Brain microvascular endothelial cell (primary cell): ENCODE data around the gene TSPAN11.
"Not testable (repeated sequence)": the region's sequence is repeated elsewhere in the genome, so short reads cannot be mapped to it uniquely, and the experiment has no call there.

ENCODE experiments used
- DNase-seq: peaks from one replicate; pipeline ENCODE4 v3.0.0-alpha.2; 2020
- H3K27ac ChIP-seq: fragments of 250-450 bp; sonication (Bioruptor Pico); 2 replicates; pipeline ENCODE4 v1.5.1; 2020; ENCODE audit warnings: mild to moderate bottlenecking, moderate library complexity
- H3K27me3 ChIP-seq: fragments of 250-450 bp; sonication (Bioruptor Pico); replicated peaks from 2 replicates; pipeline ENCODE4 v1.5.1; 2020; ENCODE audit warnings: mild to moderate bottlenecking
- H3K36me3 ChIP-seq: fragments of 250-450 bp; sonication (Bioruptor Pico); replicated peaks from 2 replicates; pipeline ENCODE4 v1.5.1; 2020; ENCODE audit warnings: mild to moderate bottlenecking
- H3K4me3 ChIP-seq: 2 replicates; pipeline ENCODE4 v1.5.1; 2011; ENCODE audit warnings: low read depth, mild to moderate bottlenecking, control low read depth, low read length, moderate library complexity
- in situ Hi-C: cut with HindIII; loops from 2 replicates; pipeline ENCODE4 v1.10.0; 2017; ENCODE audit warnings: low sequenced_read_pairs, low pct_ligation_motif_present
- TF ChIP-seq, protein P1 (sequence below): IDR thresholded peaks from 2 replicates; pipeline ENCODE4 v1.5.1; 2011; ENCODE audit warnings: low read depth, mild to moderate bottlenecking, moderate library complexity, low read length, control low read depth, inconsistent platforms; ENCODE audit errors: missing control alignments

The TSPAN11 gene

DNA sequence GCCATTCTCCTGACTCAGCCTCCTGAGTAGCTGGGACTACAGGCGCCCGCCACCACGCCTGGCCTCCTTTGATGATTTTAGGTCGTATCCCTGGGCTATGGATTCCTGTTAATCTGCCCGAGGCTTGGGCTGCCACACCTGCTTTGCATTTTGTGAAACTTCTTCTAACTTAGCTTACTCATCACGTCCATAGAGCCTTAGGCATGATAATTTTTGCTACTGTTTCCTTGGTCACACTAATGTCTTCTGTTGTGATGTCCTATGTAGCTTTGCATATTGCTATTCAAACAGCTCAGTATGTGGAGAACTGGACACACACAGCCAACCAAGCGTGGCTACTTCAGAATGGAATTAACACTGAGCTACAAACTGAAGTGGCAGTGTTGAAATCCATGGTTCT, 99.7 kb downstream of the TSPAN11 start:
- H3K27ac ChIP-seq, result no peak overlapping the region
- TF ChIP-seq, protein P1, sequence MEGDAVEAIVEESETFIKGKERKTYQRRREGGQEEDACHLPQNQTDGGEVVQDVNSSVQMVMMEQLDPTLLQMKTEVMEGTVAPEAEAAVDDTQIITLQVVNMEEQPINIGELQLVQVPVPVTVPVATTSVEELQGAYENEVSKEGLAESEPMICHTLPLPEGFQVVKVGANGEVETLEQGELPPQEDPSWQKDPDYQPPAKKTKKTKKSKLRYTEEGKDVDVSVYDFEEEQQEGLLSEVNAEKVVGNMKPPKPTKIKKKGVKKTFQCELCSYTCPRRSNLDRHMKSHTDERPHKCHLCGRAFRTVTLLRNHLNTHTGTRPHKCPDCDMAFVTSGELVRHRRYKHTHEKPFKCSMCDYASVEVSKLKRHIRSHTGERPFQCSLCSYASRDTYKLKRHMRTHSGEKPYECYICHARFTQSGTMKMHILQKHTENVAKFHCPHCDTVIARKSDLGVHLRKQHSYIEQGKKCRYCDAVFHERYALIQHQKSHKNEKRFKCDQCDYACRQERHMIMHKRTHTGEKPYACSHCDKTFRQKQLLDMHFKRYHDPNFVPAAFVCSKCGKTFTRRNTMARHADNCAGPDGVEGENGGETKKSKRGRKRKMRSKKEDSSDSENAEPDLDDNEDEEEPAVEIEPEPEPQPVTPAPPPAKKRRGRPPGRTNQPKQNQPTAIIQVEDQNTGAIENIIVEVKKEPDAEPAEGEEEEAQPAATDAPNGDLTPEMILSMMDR, result no peak
- in situ Hi-C loops, result no loop called here
- no peak for DNase-seq
- H3K36me3 ChIP-seq, result no peaks in the 10 kb centered on the region
- no peaks in the 10 kb centered on the region for H3K27me3 ChIP-seq
- H3K4me3 ChIP-seq, result no peak overlapping the region

DNA sequence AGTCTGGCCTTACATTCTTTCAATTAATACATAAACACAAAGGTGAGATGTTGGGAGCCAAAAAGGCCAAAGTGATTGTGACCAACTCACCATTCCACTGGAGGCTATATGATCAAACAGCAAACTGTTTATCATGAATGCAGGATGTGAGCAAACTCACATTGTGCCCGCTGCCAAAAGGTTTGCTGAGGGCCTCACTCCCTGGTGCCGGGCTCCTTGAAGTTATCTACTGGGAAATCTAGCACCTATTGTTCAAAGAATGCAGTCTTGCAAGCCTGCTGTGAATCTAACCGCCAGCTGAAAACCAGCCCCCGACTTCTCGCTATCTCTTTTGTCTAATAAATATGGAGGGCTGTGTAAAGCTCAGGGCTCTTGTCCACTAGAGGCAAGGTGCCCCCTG, 100.5 kb downstream of the TSPAN11 start:
- in situ Hi-C loops, DNase-seq: not testable (repeated sequence)

DNA sequence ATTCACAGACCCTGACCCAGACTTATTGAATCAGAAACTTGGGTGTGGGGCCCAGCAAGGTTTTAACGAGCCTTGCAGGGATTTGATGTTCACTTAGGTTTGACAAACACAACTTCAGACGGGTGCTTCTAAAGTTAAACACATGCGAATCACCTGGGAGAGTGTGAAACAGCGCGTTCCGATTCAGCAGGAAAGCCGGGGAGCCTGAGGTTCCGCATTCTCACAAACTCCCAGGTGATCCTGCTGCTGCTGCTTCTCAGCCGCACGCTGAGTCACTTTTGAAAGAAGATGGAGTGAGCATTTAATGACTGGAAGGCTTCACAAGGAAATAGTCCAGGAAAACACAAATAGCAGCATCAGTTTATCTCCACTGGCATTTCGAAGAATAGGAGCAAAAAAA, 102.9 kb downstream of the TSPAN11 start:
- Histone ChIP-seq H3K4me3 (no peak overlapping the region), H3K27ac (no peak overlapping the region), H3K36me3 (no peaks in the 10 kb centered on the region), H3K27me3 (no peaks in the 10 kb centered on the region)
- in situ Hi-C loops, result no loop called here
- TF ChIP-seq, protein P1, result no peak
- no peak for DNase-seq

More for the DNA sequence above, 100.5 kb downstream of the TSPAN11 start:
- H3K27me3 ChIP-seq, H3K4me3 ChIP-seq, H3K36me3 ChIP-seq, H3K27ac ChIP-seq: not testable (repeated sequence)

DNA sequence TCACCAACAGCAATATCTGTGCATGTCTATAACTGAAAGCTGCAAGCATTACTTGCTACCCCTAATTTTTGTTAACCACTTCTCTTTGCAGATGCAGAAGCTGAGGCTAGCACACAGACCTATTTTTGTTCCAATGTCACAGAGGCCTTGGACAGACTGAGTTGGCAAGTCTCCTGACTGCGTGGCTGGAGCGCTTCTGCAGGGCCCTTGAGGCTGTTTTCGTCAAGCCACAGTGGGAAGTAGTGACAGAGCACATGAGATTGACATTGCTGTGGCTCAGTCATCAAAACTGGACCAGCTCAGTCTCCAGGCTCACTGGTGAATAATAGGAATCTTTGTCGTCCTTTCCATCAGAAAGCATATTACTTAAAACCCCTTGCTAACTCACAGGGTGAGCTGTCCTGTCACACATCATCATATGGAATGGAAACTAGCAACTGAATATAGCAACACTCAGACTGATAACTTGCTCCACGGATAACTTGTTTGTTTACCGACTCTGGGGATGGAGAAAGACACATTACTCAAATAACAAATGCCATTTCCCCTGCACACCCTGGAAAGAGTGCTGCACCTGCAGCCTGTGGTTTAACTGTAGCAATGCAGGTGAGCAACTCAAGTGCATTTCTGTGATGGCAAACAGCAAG, 103.5 kb downstream of the TSPAN11 start:
- H3K36me3 ChIP-seq, result no peaks in the 10 kb centered on the region
- TF ChIP-seq, protein P1, result no peak
- H3K27me3 ChIP-seq, result no peaks in the 10 kb centered on the region
- no peak overlapping the region for H3K4me3 ChIP-seq
- no peak overlapping the region for H3K27ac ChIP-seq
- DNase-seq, result no peak
- in situ Hi-C loops, result no loop called here

DNA sequence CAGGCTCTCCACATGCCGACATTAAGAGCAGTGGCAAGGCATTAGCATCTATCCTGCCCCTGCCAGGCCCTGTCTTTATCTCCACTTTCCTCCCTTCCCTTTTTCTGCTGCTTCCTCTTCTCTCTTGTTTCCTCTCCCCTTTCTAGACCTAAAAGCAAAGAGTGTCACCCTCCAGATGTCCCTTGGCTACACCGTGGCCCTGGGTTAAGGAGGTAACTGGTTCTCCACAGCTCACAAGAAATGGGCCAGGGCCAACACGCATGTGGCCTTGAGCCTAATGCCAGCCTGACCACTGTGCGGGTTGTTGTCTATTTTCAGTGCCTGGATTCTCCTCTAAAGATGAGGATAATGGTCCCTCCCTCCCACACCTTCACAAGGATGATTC, 105.4 kb downstream of the TSPAN11 start:
- no peak overlapping the region for H3K27ac ChIP-seq
- H3K4me3 ChIP-seq, result no peak overlapping the region
- no peaks in the 10 kb centered on the region for H3K27me3 ChIP-seq
- DNase-seq, result no peak
- in situ Hi-C loops, result no loop called here
- TF ChIP-seq, protein P1, result no peak
- H3K36me3 ChIP-seq, result no peaks in the 10 kb centered on the region

DNA sequence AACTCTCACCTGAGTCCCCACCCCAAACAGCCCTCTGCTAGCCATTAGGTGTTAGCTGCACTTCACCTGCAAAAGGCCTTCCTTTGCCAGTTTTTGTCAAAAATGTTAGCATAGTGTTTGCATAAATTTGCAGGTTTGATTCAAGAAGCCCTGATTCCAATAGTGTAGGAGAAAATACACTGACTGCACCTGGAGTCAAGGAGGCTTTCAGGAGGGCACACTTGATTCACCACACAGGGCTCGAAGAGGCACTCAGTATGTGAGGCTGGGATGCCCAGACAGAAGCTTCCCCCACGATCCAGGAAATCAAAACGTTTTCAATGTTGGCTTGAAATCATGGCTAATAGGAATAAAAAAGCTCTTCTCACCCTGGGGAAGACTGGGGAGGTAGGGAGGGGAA, 106.6 kb downstream of the TSPAN11 start:
- H3K4me3 ChIP-seq, result no peak overlapping the region
- TF ChIP-seq, protein P1, result no peak
- in situ Hi-C loops, result no loop called here
- no peaks in the 10 kb centered on the region for H3K27me3 ChIP-seq
- H3K27ac ChIP-seq, result no peak overlapping the region
- no peaks in the 10 kb centered on the region for H3K36me3 ChIP-seq
- DNase-seq, result no peak
